Ovary (tissue), 3 donors: Measurements from ENCODE around the gene SLC4A5.

Experiments
- POLR2A ChIP-seq: fragments of 450-650 bp; IDR thresholded peaks from one replicate; pipeline ENCODE4 v1.6.1; 2017; ENCODE audit warnings: antibody characterized with exemption, mild to moderate bottlenecking, moderate library complexity
- TF ChIP-seq, protein P1 (sequence below), 3 donors: fragments of 450-650 bp in 2 of 3; fragments of 200-600 bp in 1 of 3; IDR thresholded peaks; one replicate each; pipeline versions ENCODE4 v1.5.1 to v1.8.0; 2016 to 2022; ENCODE audit warnings: antibody characterized with exemption in 3 of 3, mild to moderate bottlenecking in 1 of 3
- donor health status: DM: no; HTN: no; CAD: no.

DNA sequence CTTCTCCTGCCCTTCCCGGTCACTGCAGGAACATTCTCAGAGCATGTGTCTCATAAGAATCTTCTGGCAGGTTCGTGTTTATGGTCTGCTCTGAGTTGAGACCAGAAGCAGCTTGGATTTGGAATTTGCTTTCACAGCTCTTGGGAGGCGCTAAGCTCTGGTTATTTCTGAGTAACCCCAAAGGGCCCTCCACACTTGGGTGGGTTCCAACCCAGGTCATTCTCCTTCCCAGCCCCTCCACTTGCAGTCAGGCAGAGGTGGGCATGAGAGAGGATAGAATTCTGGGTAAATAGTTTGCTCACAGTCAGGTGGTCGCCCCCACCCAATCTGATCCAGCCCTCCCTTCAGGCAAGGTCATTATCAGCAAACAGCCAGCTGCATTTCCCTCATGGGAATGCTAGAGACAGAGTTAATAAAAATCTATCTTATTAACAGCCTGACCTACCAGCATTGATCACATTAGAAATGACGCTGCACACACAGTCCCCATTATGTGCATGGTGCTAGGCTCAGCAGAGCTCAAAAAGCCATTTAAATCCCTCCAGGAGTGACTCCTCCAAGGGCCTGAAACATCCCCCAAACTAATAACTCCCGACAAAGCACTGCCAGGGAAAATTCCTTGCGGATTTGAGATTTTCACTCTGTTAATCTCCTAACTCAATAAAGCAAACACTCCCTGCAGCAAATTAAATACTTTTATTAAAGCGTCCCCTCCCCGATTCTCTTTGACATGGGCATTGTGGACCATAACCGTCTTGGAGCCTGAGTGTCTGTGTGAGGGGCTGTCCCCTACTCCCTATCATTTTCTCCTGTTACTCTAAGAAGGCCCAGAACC, 61.9 kb downstream of the SLC4A5 start:
- TF ChIP-seq POLR2A: no peak
- TF ChIP-seq, protein P1, sequence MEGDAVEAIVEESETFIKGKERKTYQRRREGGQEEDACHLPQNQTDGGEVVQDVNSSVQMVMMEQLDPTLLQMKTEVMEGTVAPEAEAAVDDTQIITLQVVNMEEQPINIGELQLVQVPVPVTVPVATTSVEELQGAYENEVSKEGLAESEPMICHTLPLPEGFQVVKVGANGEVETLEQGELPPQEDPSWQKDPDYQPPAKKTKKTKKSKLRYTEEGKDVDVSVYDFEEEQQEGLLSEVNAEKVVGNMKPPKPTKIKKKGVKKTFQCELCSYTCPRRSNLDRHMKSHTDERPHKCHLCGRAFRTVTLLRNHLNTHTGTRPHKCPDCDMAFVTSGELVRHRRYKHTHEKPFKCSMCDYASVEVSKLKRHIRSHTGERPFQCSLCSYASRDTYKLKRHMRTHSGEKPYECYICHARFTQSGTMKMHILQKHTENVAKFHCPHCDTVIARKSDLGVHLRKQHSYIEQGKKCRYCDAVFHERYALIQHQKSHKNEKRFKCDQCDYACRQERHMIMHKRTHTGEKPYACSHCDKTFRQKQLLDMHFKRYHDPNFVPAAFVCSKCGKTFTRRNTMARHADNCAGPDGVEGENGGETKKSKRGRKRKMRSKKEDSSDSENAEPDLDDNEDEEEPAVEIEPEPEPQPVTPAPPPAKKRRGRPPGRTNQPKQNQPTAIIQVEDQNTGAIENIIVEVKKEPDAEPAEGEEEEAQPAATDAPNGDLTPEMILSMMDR (IDR thresholded peaks at IDR 0.05): no peak
